ENCODE results near the gene ZNRF4. TPM values are rescaled to one million over a fixed set of nuclear protein-coding genes. Genes with fewer than 3 reads are reported as not detected.

ZNRF4 gene
- total and polyA plus RNA-seq, 2 of the 8 experiments (the other 6 are each of a cell fraction or from before 2014, with no cell fraction given): not detected

GRCh38 chr19:5430237-5430636 lies 25.0 kb upstream of the ZNRF4 start:
- Histone ChIP-seq H2BK15ac (ENCODE audit: low read length) (no peak overlapping the region), H2BK120ac (replicated peaks; ENCODE audit: low read depth, low read length) (no peak overlapping the region), H4K8ac (ENCODE audit: extremely low read depth, insufficient read depth, low read length) (no peak overlapping the region), H4K20me1 (replicated peaks in 1 of 2; ENCODE audit: control insufficient read depth in 1 of 2, insufficient read depth in 2 of 2, low read length in 2 of 2) (no peaks in the 10 kb centered on the region), H2AFZ (ENCODE audit: low read length) (no peak overlapping the region), H3K9me3 (ENCODE audit: insufficient read depth in 2 of 2, low read depth in 1 of 2, low read length in 1 of 2) (no peaks in the 10 kb centered on the region), H3K4me3 (ENCODE audit: extremely low read depth in 1 of 4, insufficient read depth in 2 of 4, low read depth in 3 of 4, low read length in 4 of 4) (no peak overlapping the region), H2BK12ac (ENCODE audit: low read depth, low read length) (no peak overlapping the region), H3K4me2 (ENCODE audit: insufficient read depth in 1 of 2, low read depth in 2 of 2, low read length in 2 of 2) (peak overlapping the region in 1 of 2 experiments; percentile 8; a peak in 1 of 4 replicates), H3K9ac (replicated peaks in 1 of 4; ENCODE audit: extremely low read depth in 1 of 4, low read depth in 3 of 4, low read length in 3 of 4) (no peak overlapping the region), H3K79me2 (ENCODE audit: control insufficient read depth in 1 of 2, insufficient read depth in 2 of 2, low read length in 2 of 2) (no peaks in the 10 kb centered on the region), H3K36me3 (ENCODE audit: control insufficient read depth in 2 of 4, insufficient read depth in 4 of 4, low read length in 3 of 4) (no peaks in the 10 kb centered on the region), H3K18ac (ENCODE audit: extremely low read depth, low read length) (no peak overlapping the region), H3K14ac (ENCODE audit: insufficient read length) (no peak overlapping the region), H3K79me1 (ENCODE audit: low read depth, low read length) (no peaks in the 10 kb centered on the region), H3K23me2 (ENCODE audit: low read depth, low read length) (no peaks in the 10 kb centered on the region), H3K27ac (ENCODE audit: low read depth, low read length) (no peak overlapping the region), H4K91ac (replicated peaks; ENCODE audit: insufficient read length, low read length) (no peak overlapping the region), H3K23ac (ENCODE audit: insufficient read length) (no peak overlapping the region), H3K56ac (replicated peaks; ENCODE audit: insufficient read length, low read depth, low read length) (no peak overlapping the region), H2BK20ac (ENCODE audit: low read length) (no peak overlapping the region), H4K5ac (ENCODE audit: insufficient read length, low read depth, low read length) (no peak overlapping the region), H3K27me3 (replicated peaks in 1 of 4; ENCODE audit: control insufficient read depth in 3 of 4, extremely low read depth in 1 of 4, insufficient read depth in 3 of 4, low read length in 3 of 4) (peaks cover 0 to 4% (median 0%) of the 10 kb centered on the region in 4 experiments; a peak in 2 of 7 replicates), H3K4ac (replicated peaks; ENCODE audit: insufficient read length, low read depth, low read length) (no peak overlapping the region), H2BK5ac (ENCODE audit: low read depth, low read length) (no peak overlapping the region), H3K4me1 (replicated peaks in 1 of 4; ENCODE audit: control insufficient read depth in 3 of 4, insufficient read depth in 4 of 4, low read length in 3 of 4) (peaks cover under 1 to 5% (median 3%) of the 10 kb centered on the region in 4 experiments; a peak in 4 of 7 replicates), H2AK5ac (ENCODE audit: low read depth, low read length) (no peak overlapping the region)
- 35% methylated on average over 8 of the region's 10 CpGs; no CpG with 5 or more reads in 1 of the 2 experiments for WGBS, 2 experiments (ENCODE audit: extremely low coverage in 1 of 2, insufficient coverage in 1 of 2, insufficient read length in 1 of 2, insufficient replicate concordance in 2 of 2, low coverage in 1 of 2, low lambda C conversion rate in 2 of 2, missing lambda C conversion rate in 1 of 2)
- ChIA-PET CTCF (ENCODE audit: partially characterized antibody) (interaction anchor here (0.6 to 1.6 kb wide), 2 partner anchors 12 to 32 kb away, joined by 3 to 6 read pairs; no protein-coding TSS in a partner anchor), POLR2A (ENCODE audit: partially characterized antibody) (interaction anchor here (0.6 to 1.2 kb wide), 2 partner anchors 78 to 113 kb away, joined by 3 read pairs; no protein-coding TSS in a partner anchor)
- peak in 1 of 2 experiments; percentile 77 for DNase-seq (ENCODE audit: low read depth in 1 of 2, low spot score in 2 of 2)
- FAIRE-seq: no peak
- TF ChIP-seq TCF12 (IDR thresholded peaks at IDR 0.05; ENCODE audit: low read depth, low read length) (no peak), JUN (IDR thresholded peaks at IDR 0.05; ENCODE audit: low read depth, low read length) (no peak), RFX5 (IDR thresholded peaks at IDR 0.05; ENCODE audit: borderline replicate concordance, low read depth, low read length) (no peak), EP300 (IDR thresholded peaks at IDR 0.05; ENCODE audit: borderline replicate concordance in 1 of 2, low read depth in 2 of 2, low read length in 2 of 2) (no peak), SIN3A (conservative IDR thresholded peaks at IDR 0.05 in 1 of 2, IDR thresholded peaks at IDR 0.05 in 1 of 2; ENCODE audit: low read depth in 1 of 2, low read length in 2 of 2) (no peak), E2F6 (IDR thresholded peaks at IDR 0.05) (no peak), CREB1 (IDR thresholded peaks at IDR 0.05) (no peak)
